Dedifferentiated amniotic fluid mesenchymal stem cell (primary cell): Measurements from ENCODE around the gene FRMD1.

ENCODE experiments used
- DNase-seq: peaks from one replicate; pipeline ENCODE4 v3.0.0-alpha.2; 2016; ENCODE audit errors: extremely low spot score

Gene FRMD1

GRCh38 chr6:168078943-168079405 lies at the start of gene FRMD1:
Gene FRMD1 (minus strand): TSS chr6:168079212. CDS start chr6:168079094, 118 bp downstream.
- no peak for DNase-seq

- no peak for DNase-seq
Measured at GRCh38 chr6:168128006-168128630, 49.1 kb upstream of the FRMD1 start.

- no peak for DNase-seq
Measured at GRCh38 chr6:168127384-168127868, 48.4 kb upstream of the FRMD1 start.

- DNase-seq = no peak
Measured at GRCh38 chr6:168126566-168127383, 47.8 kb upstream of the FRMD1 start.

- no peak for DNase-seq
Measured at GRCh38 chr6:168125429-168126001, 46.5 kb upstream of the FRMD1 start.

GRCh38 chr6:168124921-168125320 lies 45.9 kb upstream of the FRMD1 start:
- no peak for DNase-seq

- no peak for DNase-seq
Measured at GRCh38 chr6:168124158-168124557, 45.1 kb upstream of the FRMD1 start.

GRCh38 chr6:168123165-168123911 lies 44.3 kb upstream of the FRMD1 start:
- DNase-seq = no peak

GRCh38 chr6:168122521-168122920 lies 43.5 kb upstream of the FRMD1 start:
- no peak for DNase-seq

GRCh38 chr6:168122011-168122410 lies 43.0 kb upstream of the FRMD1 start:
- no peak for DNase-seq

GRCh38 chr6:168121303-168121665 lies 42.3 kb upstream of the FRMD1 start:
- DNase-seq = no peak

GRCh38 chr6:168120390-168121302 lies 41.6 kb upstream of the FRMD1 start:
- no peak for DNase-seq

GRCh38 chr6:168119539-168119938 lies 40.5 kb upstream of the FRMD1 start:
- no peak for DNase-seq

- DNase-seq = no peak
Measured at GRCh38 chr6:168118935-168119334, 39.9 kb upstream of the FRMD1 start.

GRCh38 chr6:168117942-168118341 lies 38.9 kb upstream of the FRMD1 start:
- DNase-seq = no peak

- DNase-seq = no peak
Measured at GRCh38 chr6:168116975-168117899, 38.2 kb upstream of the FRMD1 start.

- DNase-seq = no peak
Measured at GRCh38 chr6:168116438-168116974, 37.5 kb upstream of the FRMD1 start.

- DNase-seq = no peak
Measured at GRCh38 chr6:168115748-168116437, 36.9 kb upstream of the FRMD1 start.

GRCh38 chr6:168113226-168113625 lies 34.2 kb upstream of the FRMD1 start:
- DNase-seq = no peak
